22Rv1 (cell line): ENCODE data around the gene EDIL3.

Source experiments
- ZFX ChIP-seq: fragments of 450-650 bp; IDR thresholded peaks from 2 replicates; pipeline ENCODE4 v1.6.1; 2017; ENCODE audit warnings: antibody characterized with exemption, borderline replicate concordance
- TF ChIP-seq, protein P1 (sequence below): fragments of 450-650 bp; IDR thresholded peaks from 2 replicates; pipeline ENCODE4 v1.5.1; 2017; ENCODE audit warnings: mild to moderate bottlenecking

DNA sequence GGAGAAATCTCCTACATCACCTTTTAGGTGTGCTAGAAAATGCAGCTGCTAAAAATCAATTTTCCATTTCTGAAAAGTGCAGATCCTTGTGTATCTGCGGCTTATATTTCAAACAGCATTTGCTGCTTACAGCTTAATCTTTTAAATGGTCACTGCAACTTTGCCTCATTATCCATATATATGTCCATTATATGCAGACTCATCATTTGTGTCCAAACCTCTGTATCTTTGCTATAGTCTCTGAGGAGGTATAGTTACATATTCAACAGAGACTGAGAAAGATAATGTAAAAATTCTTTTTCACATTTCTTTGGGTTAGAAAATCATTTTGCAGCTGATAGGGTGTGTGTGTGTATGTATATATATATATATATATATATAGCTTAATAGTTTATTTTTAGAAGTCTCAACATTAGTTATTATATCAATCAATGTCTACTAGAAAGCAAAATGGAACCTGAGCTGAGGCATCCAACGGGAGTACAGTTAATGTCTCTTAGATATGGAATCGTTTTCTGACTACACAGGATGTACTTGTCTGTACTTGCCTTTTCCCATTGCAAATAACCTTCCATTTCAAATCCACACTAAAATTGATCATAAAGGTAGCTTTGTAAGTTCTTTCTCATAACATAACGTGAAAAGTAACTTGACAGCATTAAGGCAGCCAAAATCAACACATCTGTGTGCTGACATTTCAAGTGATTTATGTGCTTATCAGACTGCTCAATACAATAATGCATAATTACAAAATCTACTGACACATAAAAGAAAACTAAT lies 397.0 kb downstream of the EDIL3 start:
- TF ChIP-seq, protein P1, sequence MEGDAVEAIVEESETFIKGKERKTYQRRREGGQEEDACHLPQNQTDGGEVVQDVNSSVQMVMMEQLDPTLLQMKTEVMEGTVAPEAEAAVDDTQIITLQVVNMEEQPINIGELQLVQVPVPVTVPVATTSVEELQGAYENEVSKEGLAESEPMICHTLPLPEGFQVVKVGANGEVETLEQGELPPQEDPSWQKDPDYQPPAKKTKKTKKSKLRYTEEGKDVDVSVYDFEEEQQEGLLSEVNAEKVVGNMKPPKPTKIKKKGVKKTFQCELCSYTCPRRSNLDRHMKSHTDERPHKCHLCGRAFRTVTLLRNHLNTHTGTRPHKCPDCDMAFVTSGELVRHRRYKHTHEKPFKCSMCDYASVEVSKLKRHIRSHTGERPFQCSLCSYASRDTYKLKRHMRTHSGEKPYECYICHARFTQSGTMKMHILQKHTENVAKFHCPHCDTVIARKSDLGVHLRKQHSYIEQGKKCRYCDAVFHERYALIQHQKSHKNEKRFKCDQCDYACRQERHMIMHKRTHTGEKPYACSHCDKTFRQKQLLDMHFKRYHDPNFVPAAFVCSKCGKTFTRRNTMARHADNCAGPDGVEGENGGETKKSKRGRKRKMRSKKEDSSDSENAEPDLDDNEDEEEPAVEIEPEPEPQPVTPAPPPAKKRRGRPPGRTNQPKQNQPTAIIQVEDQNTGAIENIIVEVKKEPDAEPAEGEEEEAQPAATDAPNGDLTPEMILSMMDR, result no peak
- no peak for TF ChIP-seq ZFX
